Measurements from ENCODE around the gene HEATR5A.
"Not testable (repeated sequence)": the region's sequence is repeated elsewhere in the genome, so short reads cannot be mapped to it uniquely, and the experiment has no call there.

Gene HEATR5A

DNA sequence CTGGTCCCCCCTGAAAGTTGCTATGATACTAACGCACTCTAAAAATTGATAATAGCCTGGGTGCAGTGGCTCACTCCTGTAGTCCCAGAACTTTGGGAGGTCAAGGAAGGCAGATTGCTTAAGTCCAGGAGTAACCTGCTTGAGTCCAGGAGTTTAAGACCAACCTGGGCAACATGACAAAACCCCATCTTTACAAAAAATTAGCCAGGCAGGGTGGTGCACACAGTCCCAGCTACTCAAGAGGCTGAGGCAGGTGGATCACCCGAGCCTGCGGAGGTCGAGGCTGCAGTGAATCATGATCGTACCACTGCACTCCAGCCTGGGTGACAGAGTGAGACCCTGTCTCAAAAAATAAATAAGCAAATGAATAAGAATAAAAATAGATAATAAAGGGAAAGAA is 42.9 kb downstream of the HEATR5A start:
- DNase-seq, result no peak
- peaks cover 35 to 96% (median 68%) of the 10 kb centered on the region in 3 donors for H3K36me3 ChIP-seq
- H3K27ac ChIP-seq, result no peak overlapping the region
- no peaks in the 10 kb centered on the region for H3K9me3 ChIP-seq
- H3K4me1 ChIP-seq, result no peaks in the 10 kb centered on the region
- H3K4me3 ChIP-seq, result no peak overlapping the region
- intact Hi-C loops (cut with DNase I; ENCODE audit: low total_unique reads), result no loop called here
- TF ChIP-seq CTCF (IDR thresholded peaks at IDR 0.05), result no peak
- no peaks in the 10 kb centered on the region for H3K27me3 ChIP-seq

DNA sequence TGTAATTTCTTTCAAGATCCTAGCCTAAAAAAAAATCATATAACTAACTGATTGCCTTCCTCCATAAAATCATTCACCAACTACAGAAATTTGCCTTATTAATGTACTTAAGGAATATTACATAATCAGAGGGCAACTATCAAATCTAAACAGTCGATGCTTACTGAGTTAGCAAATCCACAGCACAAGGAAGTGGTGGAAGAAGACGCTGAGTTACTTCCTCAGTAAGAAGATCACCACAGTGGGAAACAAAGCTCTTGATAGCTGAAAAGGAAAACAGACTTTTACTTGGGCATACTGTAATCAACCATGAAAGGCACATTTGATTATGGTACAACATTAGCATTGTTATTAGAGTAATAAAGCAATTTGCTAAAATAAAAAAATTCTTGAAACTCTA is 48.7 kb downstream of the HEATR5A start:
- no peak for DNase-seq
- Histone ChIP-seq H3K36me3 (peaks cover 32 to 89% (median 59%) of the 10 kb centered on the region in 3 donors), H3K27me3 (no peaks in the 10 kb centered on the region), H3K27ac (no peak overlapping the region), H3K4me1 (no peaks in the 10 kb centered on the region), H3K9me3 (no peaks in the 10 kb centered on the region), H3K4me3 (no peak overlapping the region)
- no peak for TF ChIP-seq CTCF (IDR thresholded peaks at IDR 0.05)
- intact Hi-C loops (cut with DNase I; ENCODE audit: low total_unique reads), result no loop called here

DNA sequence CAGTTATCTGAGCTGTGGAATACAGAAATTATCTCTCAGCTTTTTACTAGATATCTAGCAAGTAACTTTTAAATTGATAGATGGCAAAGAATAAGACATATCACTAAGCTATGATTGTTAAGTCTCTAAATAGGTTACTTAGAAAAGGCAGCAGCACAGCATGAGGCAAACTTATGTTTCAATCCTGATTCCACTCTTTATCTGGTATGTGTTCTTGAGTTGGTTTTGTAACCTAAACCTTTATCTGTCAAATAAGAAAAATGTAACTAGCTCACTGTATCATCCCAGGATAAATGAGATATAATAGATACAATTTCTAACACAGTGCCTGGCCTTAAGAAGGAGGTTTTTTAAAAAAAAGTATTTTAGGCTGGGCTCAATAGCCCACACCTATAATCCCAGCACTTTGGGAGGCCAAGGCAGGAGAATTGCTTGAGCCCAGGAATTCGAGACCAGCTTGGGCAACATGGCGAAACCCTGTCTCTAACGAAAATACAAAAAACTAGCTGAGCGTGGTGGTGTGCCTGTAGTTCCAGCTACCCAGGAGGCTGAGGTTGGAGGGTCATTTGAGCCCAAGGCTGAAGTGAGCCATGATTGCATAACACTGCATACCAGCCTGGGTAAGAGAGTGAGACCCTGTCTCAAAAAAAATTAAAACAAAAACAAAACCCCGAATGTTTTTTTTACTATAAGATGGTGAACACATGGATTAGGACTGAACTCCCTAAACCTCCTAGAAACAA is 56.8 kb downstream of the HEATR5A start:
- intact Hi-C loops (cut with DNase I; ENCODE audit: low total_unique reads), result no loop called here
- H3K9me3 ChIP-seq, result no peaks in the 10 kb centered on the region
- H3K36me3 ChIP-seq, result peaks cover 21 to 61% (median 38%) of the 10 kb centered on the region in 3 donors
- DNase-seq, result no peak
- H3K4me1 ChIP-seq, result no peaks in the 10 kb centered on the region
- no peak for TF ChIP-seq CTCF (IDR thresholded peaks at IDR 0.05)
- no peak overlapping the region for H3K4me3 ChIP-seq
- no peak overlapping the region for H3K27ac ChIP-seq
- H3K27me3 ChIP-seq, result no peaks in the 10 kb centered on the region

DNA sequence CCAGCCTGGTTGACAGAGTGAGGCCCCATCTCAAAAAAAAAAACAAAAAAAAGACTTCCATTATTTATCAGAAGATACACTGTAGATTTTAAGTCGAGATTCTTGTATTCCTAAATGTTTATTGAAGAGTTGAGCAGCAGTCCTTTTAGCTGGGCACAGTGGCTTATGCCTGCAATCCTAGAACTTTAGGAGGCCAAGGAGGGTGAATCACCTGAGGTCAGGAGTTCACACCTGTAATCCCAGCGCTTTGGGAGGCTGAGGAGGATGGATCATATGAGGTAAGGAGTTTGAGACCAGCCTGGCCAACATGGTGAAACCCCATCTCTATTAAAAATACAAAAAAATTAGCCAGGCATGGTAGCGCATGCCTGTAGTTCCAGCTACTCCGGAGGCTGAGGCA is 57.6 kb downstream of the HEATR5A start:
- DNase-seq, result no peak
- Histone ChIP-seq H3K4me1 (no peaks in the 10 kb centered on the region), H3K4me3 (no peak overlapping the region), H3K27me3 (no peaks in the 10 kb centered on the region), H3K9me3 (no peaks in the 10 kb centered on the region), H3K27ac (no peak overlapping the region), H3K36me3 (peaks cover 21 to 61% (median 46%) of the 10 kb centered on the region in 3 donors)
- TF ChIP-seq CTCF (IDR thresholded peaks at IDR 0.05), result no peak
- intact Hi-C loops (cut with DNase I; ENCODE audit: low total_unique reads), result no loop called here

DNA sequence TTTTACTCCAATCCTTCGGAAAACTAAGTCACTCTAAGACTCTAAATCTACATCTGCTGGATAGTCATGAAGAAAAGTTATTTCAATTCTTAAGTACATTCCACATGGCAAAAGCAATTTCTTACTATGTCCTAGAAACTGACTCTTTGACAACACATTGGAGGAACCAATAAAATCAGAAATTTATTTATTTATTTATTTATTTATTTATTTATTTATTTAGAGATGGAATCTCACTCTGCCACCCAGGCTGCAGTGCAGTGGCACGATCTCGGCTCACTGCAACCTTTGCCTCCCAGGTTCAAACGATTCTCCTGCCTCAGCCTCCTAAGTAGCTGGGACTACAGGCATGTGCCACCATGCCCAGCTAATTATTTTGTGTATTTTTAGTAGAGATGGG is 58.6 kb downstream of the HEATR5A start:
- not testable (repeated sequence) for H3K4me1 ChIP-seq, DNase-seq, H3K27ac ChIP-seq, H3K9me3 ChIP-seq, H3K27me3 ChIP-seq, H3K4me3 ChIP-seq
- peaks cover 21 to 66% (median 51%) of the 10 kb centered on the region in 3 donors for H3K36me3 ChIP-seq
- intact Hi-C loops (cut with DNase I; ENCODE audit: low total_unique reads), result loop anchor here (2.0 kb wide), 1 partner anchor 31 kb away; no protein-coding TSS in a partner anchor

- TF ChIP-seq CTCF (IDR thresholded peaks at IDR 0.05), result no peak
- H3K36me3 ChIP-seq, result peaks cover 21 to 62% (median 50%) of the 10 kb centered on the region in 3 donors
- no peaks in the 10 kb centered on the region for H3K9me3 ChIP-seq
- H3K4me3 ChIP-seq, result no peak overlapping the region
- no peaks in the 10 kb centered on the region for H3K27me3 ChIP-seq
- intact Hi-C loops (cut with DNase I; ENCODE audit: low total_unique reads), result loop anchor here (2.0 kb wide), 1 partner anchor 32 kb away; no protein-coding TSS in a partner anchor
- no peak for DNase-seq
- peaks cover 0 to 3% (median under 1%) of the 10 kb centered on the region in 4 donors for H3K4me1 ChIP-seq
- no peak overlapping the region for H3K27ac ChIP-seq
Observed at GRCh38 chr14:31360919-31361662, 59.3 kb downstream of the HEATR5A start.

All from tibial artery (tissue), 4 donors.